SK-N-SH treated with all-trans-retinoic acid at 6 μM for 48 hours (cell line): ENCODE measurements around the gene PTPRD.

Experiments
- ATAC-seq: fragments of 200-7000 bp; cut with Tn5 transposase; 3 replicates; pipeline ENCODE4 v1.9.1; 2020; ENCODE audit warnings: mild to moderate bottlenecking, moderate library complexity
- ARNTL ChIP-seq: fragments of 450-650 bp; formaldehyde crosslinking; IDR thresholded peaks from 2 replicates; pipeline ENCODE4 v1.5.0; 2020; ENCODE audit warnings: low read depth, mild to moderate bottlenecking, moderate library complexity, borderline replicate concordance
- BACH2 ChIP-seq: fragments of 250-450 bp; sonication (Bioruptor Pico); IDR thresholded peaks from 2 replicates; pipeline ENCODE4 v1.9.0; 2021; ENCODE audit warnings: mild to moderate bottlenecking, borderline replicate concordance
- CREB5 ChIP-seq: fragments of 250-450 bp; sonication (Bioruptor Pico); IDR thresholded peaks from 2 replicates; pipeline ENCODE4 v1.5.1; 2020; ENCODE audit warnings: low read depth, mild to moderate bottlenecking, moderate library complexity
- GLIS3 ChIP-seq: fragments of 250-450 bp; sonication (Bioruptor Pico); IDR thresholded peaks from 2 replicates; pipeline ENCODE4 v1.5.0; 2020; ENCODE audit warnings: mild to moderate bottlenecking, moderate library complexity
- ISL1 ChIP-seq: fragments of 250-450 bp; sonication (Bioruptor Pico); IDR thresholded peaks from 2 replicates; pipeline ENCODE4 v2.1.2; 2022; ENCODE audit warnings: mild to moderate bottlenecking, moderate library complexity
- PPARA ChIP-seq: fragments of 250-450 bp; sonication (Bioruptor Pico); IDR thresholded peaks from 2 replicates; pipeline ENCODE4 v1.5.0; 2020; ENCODE audit warnings: mild to moderate bottlenecking, borderline replicate concordance
- RARB ChIP-seq: fragments of 250-450 bp; sonication (Bioruptor Pico); IDR thresholded peaks from 2 replicates; pipeline ENCODE4 v1.8.0; 2021; ENCODE audit warnings: mild to moderate bottlenecking, moderate library complexity
- SNAI2 ChIP-seq: fragments of 250-450 bp; sonication (Bioruptor Pico); IDR thresholded peaks from 2 replicates; pipeline ENCODE4 v1.5.0; 2020; ENCODE audit warnings: mild to moderate bottlenecking, moderate library complexity
- TOX ChIP-seq: fragments of 250-450 bp; sonication (Bioruptor Pico); IDR thresholded peaks from 2 replicates; pipeline ENCODE4 v1.8.0; 2021; ENCODE audit warnings: mild to moderate bottlenecking, moderate library complexity, borderline replicate concordance
- TSHZ2 ChIP-seq: fragments of 250-450 bp; sonication (Bioruptor Pico); IDR thresholded peaks from 2 replicates; pipeline ENCODE4 v1.5.0; 2020; ENCODE audit warnings: mild to moderate bottlenecking, moderate library complexity
- ZC3H10 ChIP-seq: fragments of 250-450 bp; sonication (Bioruptor Pico); IDR thresholded peaks from 2 replicates; pipeline ENCODE4 v1.5.1; 2021; ENCODE audit warnings: mild to moderate bottlenecking, moderate library complexity
- ZFP3 ChIP-seq: fragments of 250-450 bp; sonication (Bioruptor Pico); IDR thresholded peaks from 2 replicates; pipeline ENCODE4 v1.5.0; 2020; ENCODE audit warnings: mild to moderate bottlenecking, moderate library complexity
- ZFP30 ChIP-seq: fragments of 450-650 bp; formaldehyde crosslinking; IDR thresholded peaks from 2 replicates; pipeline ENCODE4 v1.5.0; 2022; ENCODE audit warnings: mild to moderate bottlenecking, moderate library complexity
- ZNF565 ChIP-seq: fragments of 450-650 bp; formaldehyde crosslinking; conservative IDR thresholded peaks from 2 replicates; pipeline ENCODE4 v1.5.0; 2020; ENCODE audit warnings: low read depth, mild to moderate bottlenecking, moderate library complexity
- ZNF70 ChIP-seq: fragments of 450-650 bp; formaldehyde crosslinking; IDR thresholded peaks from 2 replicates; pipeline ENCODE4 v1.5.0; 2020; ENCODE audit warnings: mild to moderate bottlenecking, moderate library complexity
- ZNF8 ChIP-seq: fragments of 450-650 bp; formaldehyde crosslinking; IDR thresholded peaks from 2 replicates; pipeline ENCODE4 v1.5.0; 2020; ENCODE audit warnings: mild to moderate bottlenecking, moderate library complexity
- TF ChIP-seq, protein P1 (sequence below): fragments of 250-450 bp; sonication (Bioruptor Pico); IDR thresholded peaks from 2 replicates; pipeline ENCODE4 v1.5.1; 2021; ENCODE audit warnings: mild to moderate bottlenecking, moderate library complexity
- TF ChIP-seq, protein P2 (sequence below): fragments of 250-450 bp; sonication (Bioruptor Pico); IDR thresholded peaks from 2 replicates; pipeline ENCODE4 v1.8.0; 2021; ENCODE audit warnings: low read depth, mild to moderate bottlenecking, moderate library complexity, borderline replicate concordance
- TF ChIP-seq, protein P3 (sequence below): fragments of 250-450 bp; sonication (Bioruptor Pico); IDR thresholded peaks from 2 replicates; pipeline ENCODE4 v1.8.0; 2020; ENCODE audit warnings: mild to moderate bottlenecking, moderate library complexity, borderline replicate concordance

The PTPRD gene

DNA sequence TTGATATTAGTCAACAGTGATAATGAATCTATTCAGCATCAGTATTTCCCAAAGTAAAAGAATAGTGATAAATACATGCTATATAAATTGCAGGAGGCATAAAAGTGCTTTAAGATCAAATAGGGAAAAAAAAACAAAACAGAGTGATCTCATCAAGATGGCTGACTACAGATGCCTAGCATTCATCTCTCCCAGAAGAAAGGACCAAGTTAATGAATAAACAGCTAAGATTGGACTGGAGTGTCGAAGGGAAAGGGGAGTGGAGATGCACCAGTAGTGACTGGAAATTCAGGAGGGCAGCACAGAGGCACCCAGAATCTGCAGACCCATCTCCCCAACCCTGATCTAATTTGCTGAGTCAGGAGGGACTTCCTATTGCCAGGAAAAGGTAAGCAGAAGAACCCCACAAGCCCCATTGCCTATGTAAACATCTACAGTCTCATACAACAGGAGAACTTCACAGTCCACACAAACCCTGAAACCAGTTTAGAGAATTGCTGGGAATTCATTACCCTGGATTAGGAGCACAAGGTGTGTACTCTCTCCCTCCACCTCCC lies 699.4 kb downstream of the PTPRD start:
- ATAC-seq: no peak
- TF ChIP-seq SNAI2 (no peak), BACH2 (no peak), ISL1 (no peak), ZC3H10 (CRISPR knock-in tag) (no peak), TOX (no peak), ARNTL (CRISPR knock-in tag) (no peak), CREB5 (no peak), RARB (CRISPR knock-in tag) (no peak), TSHZ2 (CRISPR knock-in tag) (no peak), ZNF8 (CRISPR knock-in tag) (no peak), ZNF565 (no peak)
- TF ChIP-seq, protein P1, sequence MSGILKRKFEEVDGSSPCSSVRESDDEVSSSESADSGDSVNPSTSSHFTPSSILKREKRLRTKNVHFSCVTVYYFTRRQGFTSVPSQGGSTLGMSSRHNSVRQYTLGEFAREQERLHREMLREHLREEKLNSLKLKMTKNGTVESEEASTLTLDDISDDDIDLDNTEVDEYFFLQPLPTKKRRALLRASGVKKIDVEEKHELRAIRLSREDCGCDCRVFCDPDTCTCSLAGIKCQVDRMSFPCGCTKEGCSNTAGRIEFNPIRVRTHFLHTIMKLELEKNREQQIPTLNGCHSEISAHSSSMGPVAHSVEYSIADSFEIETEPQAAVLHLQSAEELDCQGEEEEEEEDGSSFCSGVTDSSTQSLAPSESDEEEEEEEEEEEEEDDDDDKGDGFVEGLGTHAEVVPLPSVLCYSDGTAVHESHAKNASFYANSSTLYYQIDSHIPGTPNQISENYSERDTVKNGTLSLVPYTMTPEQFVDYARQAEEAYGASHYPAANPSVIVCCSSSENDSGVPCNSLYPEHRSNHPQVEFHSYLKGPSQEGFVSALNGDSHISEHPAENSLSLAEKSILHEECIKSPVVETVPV (CRISPR knock-in tag): no peak

DNA sequence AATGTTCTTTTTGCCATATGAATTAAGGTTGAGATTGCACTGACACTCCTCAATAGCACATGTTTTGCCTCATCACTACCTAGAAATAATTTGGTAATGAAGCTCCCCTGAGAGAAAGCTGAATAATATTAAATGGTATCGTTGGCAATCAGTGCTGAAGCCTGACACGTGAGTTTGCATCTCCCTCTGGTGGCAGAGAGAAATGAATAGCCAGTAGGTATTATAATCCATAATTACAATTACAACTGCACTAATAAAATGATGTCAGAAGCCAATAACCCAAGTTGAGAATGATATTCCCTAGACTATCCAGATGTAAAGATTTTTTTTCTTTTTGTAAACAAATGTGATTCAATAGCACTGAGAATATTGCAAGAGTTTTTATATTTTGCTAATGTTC lies 700.3 kb downstream of the PTPRD start:
- no peak for ATAC-seq
- TF ChIP-seq PPARA (no peak), ARNTL (CRISPR knock-in tag) (no peak), CREB5 (no peak), ZFP3 (CRISPR knock-in tag) (no peak), ZNF565 (no peak), GLIS3 (no peak)
- TF ChIP-seq, protein P1 (CRISPR knock-in tag): no peak
- TF ChIP-seq, protein P2, sequence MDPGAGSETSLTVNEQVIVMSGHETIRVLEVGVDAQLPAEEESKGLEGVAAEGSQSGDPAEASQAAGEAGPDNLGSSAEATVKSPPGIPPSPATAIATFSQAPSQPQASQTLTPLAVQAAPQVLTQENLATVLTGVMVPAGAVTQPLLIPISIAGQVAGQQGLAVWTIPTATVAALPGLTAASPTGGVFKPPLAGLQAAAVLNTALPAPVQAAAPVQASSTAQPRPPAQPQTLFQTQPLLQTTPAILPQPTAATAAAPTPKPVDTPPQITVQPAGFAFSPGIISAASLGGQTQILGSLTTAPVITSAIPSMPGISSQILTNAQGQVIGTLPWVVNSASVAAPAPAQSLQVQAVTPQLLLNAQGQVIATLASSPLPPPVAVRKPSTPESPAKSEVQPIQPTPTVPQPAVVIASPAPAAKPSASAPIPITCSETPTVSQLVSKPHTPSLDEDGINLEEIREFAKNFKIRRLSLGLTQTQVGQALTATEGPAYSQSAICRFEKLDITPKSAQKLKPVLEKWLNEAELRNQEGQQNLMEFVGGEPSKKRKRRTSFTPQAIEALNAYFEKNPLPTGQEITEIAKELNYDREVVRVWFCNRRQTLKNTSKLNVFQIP (CRISPR knock-in tag): no peak

DNA sequence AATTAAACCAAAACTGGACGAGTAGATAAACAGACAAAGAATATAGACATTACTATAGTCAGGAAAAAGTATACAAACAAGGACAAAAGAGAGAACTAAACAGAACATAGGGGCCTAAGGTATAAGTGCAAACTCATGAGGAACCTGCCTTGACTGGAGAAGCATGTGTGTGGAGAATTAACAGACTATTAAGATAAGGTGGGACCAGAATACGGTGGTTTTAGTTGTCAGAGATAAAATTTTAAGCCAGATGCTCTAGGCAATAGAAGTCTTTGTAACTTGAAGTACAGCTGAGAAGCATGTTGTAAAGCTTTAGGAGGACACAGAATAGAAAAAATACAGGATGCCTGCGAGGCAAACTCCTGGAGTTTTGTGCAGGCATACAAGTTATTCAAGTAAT lies 707.1 kb downstream of the PTPRD start:
- no peak for ATAC-seq
- TF ChIP-seq GLIS3 (no peak), BACH2 (no peak), ZFP3 (CRISPR knock-in tag) (no peak), ZFP30 (no peak), ZNF70 (no peak), ISL1 (no peak), RARB (CRISPR knock-in tag) (no peak), CREB5 (no peak), TOX (no peak), TSHZ2 (CRISPR knock-in tag) (no peak)
- TF ChIP-seq, protein P3, sequence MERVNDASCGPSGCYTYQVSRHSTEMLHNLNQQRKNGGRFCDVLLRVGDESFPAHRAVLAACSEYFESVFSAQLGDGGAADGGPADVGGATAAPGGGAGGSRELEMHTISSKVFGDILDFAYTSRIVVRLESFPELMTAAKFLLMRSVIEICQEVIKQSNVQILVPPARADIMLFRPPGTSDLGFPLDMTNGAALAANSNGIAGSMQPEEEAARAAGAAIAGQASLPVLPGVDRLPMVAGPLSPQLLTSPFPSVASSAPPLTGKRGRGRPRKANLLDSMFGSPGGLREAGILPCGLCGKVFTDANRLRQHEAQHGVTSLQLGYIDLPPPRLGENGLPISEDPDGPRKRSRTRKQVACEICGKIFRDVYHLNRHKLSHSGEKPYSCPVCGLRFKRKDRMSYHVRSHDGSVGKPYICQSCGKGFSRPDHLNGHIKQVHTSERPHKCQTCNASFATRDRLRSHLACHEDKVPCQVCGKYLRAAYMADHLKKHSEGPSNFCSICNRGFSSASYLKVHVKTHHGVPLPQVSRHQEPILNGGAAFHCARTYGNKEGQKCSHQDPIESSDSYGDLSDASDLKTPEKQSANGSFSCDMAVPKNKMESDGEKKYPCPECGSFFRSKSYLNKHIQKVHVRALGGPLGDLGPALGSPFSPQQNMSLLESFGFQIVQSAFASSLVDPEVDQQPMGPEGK (CRISPR knock-in tag): no peak
